ENCODE results near the gene SSBP4. TPM values are rescaled to one million over a fixed set of nuclear protein-coding genes. Genes with fewer than 3 reads are reported as not detected.

Gene SSBP4
- total and polyA plus RNA-seq, 9 of the 15 experiments (the other 6 are each of a cell fraction or from before 2014, with no cell fraction given) = 1.1 to 189 (median 39.0) TPM

DNA sequence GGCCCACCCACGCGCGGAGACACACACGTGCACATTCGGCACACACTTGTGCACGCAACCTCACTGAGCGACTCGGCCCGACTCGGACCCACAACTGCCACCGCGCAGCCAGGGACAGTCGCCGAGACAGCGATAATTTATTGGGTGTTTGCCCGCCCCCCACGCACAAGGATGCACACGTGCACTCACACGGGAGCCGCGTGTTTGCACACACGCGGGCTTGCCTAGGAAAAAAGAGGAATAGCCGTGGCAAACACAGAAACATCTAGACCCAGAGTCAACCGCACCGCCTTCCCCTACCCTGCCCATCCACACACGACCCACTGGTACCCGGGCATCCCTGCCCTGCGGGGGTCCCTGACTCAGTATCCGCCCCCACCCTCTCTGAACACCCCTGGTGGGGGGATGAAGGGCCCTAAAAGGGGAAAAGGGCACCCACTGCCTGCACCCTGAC is 1.1 kb upstream of the SSBP4 start (continued):
- TF ChIP-seq HDAC6 (IDR thresholded peaks at IDR 0.05; ENCODE audit: low read depth, low read length) (no peak), ZNF589 (CRISPR knock-in tag; IDR thresholded peaks at IDR 0.05; ENCODE audit: low read depth) (0 out of 2 replicates have a peak, but pooled peaks have one; percentile 46), KAT7 (CRISPR knock-in tag; IDR thresholded peaks at IDR 0.05; ENCODE audit: borderline replicate concordance) (no peak), DLX4 (CRISPR knock-in tag; IDR thresholded peaks at IDR 0.05) (no peak), RFX5 (IDR thresholded peaks at IDR 0.05; ENCODE audit: low read depth, low read length) (no peak), GATAD2A (IDR thresholded peaks at IDR 0.05) (0 out of 2 replicates have a peak, but pooled peaks have one; percentile 67), CBFA2T3 (IDR thresholded peaks at IDR 0.05) (no peak), AFF4 (CRISPR knock-in tag; IDR thresholded peaks at IDR 0.05) (no peak), TEAD1 (CRISPR knock-in tag; IDR thresholded peaks at IDR 0.05) (no peak), USF1 (CRISPR knock-in tag; IDR thresholded peaks at IDR 0.05) (peak; percentile 39), TARDBP (IDR thresholded peaks at IDR 0.05) (0 out of 2 replicates have a peak, but pooled peaks have one; percentile 11), EGR1 (conservative IDR thresholded peaks at IDR 0.05) (peak; percentile 86), MYNN (IDR thresholded peaks at IDR 0.05) (peak; percentile 73; the same call in 1 of the 2 replicates), MYNN (CRISPR knock-in tag; IDR thresholded peaks at IDR 0.05) (no peak), NFIC (IDR thresholded peaks at IDR 0.05) (peak; percentile 21), ETV6 (IDR thresholded peaks at IDR 0.05; ENCODE audit: borderline replicate concordance in 1 of 2, low read depth in 2 of 2, low read length in 1 of 2) (no peak), ETV6 (CRISPR knock-in tag; IDR thresholded peaks at IDR 0.05; ENCODE audit: borderline replicate concordance) (peak; percentile 73; the same call in 1 of the 2 replicates)
- TF ChIP-seq, protein P1, sequence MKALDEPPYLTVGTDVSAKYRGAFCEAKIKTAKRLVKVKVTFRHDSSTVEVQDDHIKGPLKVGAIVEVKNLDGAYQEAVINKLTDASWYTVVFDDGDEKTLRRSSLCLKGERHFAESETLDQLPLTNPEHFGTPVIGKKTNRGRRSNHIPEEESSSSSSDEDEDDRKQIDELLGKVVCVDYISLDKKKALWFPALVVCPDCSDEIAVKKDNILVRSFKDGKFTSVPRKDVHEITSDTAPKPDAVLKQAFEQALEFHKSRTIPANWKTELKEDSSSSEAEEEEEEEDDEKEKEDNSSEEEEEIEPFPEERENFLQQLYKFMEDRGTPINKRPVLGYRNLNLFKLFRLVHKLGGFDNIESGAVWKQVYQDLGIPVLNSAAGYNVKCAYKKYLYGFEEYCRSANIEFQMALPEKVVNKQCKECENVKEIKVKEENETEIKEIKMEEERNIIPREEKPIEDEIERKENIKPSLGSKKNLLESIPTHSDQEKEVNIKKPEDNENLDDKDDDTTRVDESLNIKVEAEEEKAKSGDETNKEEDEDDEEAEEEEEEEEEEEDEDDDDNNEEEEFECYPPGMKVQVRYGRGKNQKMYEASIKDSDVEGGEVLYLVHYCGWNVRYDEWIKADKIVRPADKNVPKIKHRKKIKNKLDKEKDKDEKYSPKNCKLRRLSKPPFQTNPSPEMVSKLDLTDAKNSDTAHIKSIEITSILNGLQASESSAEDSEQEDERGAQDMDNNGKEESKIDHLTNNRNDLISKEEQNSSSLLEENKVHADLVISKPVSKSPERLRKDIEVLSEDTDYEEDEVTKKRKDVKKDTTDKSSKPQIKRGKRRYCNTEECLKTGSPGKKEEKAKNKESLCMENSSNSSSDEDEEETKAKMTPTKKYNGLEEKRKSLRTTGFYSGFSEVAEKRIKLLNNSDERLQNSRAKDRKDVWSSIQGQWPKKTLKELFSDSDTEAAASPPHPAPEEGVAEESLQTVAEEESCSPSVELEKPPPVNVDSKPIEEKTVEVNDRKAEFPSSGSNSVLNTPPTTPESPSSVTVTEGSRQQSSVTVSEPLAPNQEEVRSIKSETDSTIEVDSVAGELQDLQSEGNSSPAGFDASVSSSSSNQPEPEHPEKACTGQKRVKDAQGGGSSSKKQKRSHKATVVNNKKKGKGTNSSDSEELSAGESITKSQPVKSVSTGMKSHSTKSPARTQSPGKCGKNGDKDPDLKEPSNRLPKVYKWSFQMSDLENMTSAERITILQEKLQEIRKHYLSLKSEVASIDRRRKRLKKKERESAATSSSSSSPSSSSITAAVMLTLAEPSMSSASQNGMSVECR (CRISPR knock-in tag; IDR thresholded peaks at IDR 0.05) = peak; percentile 7; the same call in 1 of the 2 replicates
- TF ChIP-seq, protein P2, sequence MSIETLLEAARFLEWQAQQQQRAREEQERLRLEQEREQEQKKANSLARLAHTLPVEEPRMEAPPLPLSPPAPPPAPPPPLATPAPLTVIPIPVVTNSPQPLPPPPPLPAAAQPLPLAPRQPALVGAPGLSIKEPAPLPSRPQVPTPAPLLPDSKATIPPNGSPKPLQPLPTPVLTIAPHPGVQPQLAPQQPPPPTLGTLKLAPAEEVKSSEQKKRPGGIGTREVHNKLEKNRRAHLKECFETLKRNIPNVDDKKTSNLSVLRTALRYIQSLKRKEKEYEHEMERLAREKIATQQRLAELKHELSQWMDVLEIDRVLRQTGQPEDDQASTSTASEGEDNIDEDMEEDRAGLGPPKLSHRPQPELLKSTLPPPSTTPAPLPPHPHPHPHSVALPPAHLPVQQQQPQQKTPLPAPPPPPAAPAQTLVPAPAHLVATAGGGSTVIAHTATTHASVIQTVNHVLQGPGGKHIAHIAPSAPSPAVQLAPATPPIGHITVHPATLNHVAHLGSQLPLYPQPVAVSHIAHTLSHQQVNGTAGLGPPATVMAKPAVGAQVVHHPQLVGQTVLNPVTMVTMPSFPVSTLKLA (conservative IDR thresholded peaks at IDR 0.05) = peak; percentile 80 to 84

Measured in K562 (cell line).